Activated naive CD8-positive, alpha-beta T cell treated with anti-CD3 and anti-CD28 coated beads, Interleukin-2, amount 50 U/mL, for 24 hours (primary cell): ENCODE data around the gene CDH15.

Experiments
- ATAC-seq: fragments of 150-1000 bp; cut with Tn5 transposase; one replicate; pipeline ENCODE4 v1.10.0; 2021
- DNase-seq: peaks from one replicate; pipeline ENCODE4 v3.0.0; 2021
- H3K27ac Mint-ChIP-seq: one replicate; pipeline ENCODE4 v1.8.0; 2021; ENCODE audit warnings: mild to moderate bottlenecking, mixed read lengths
- H3K27me3 Mint-ChIP-seq: one replicate; pipeline ENCODE4 v1.8.0; 2021; ENCODE audit warnings: mixed read lengths
- H3K36me3 Mint-ChIP-seq: one replicate; pipeline ENCODE4 v1.8.0; 2021; ENCODE audit warnings: low read depth, mixed read lengths
- H3K4me1 Mint-ChIP-seq: one replicate; pipeline ENCODE4 v1.8.0; 2021; ENCODE audit warnings: mixed read lengths
- H3K4me3 Mint-ChIP-seq: one replicate; pipeline ENCODE4 v1.8.0; 2021; ENCODE audit warnings: mild to moderate bottlenecking, moderate library complexity, mixed read lengths
- H3K9me3 Mint-ChIP-seq: one replicate; pipeline ENCODE4 v1.8.0; 2021; ENCODE audit warnings: mixed read lengths

The CDH15 gene

GRCh38 chr16:89200850-89201411 is 29.4 kb downstream of the CDH15 start:
- peaks cover 2% of the 10 kb centered on the region for H3K36me3 Mint-ChIP-seq
- DNase-seq: no peak
- no peak overlapping the region for H3K27ac Mint-ChIP-seq
- H3K27me3 Mint-ChIP-seq: peaks cover 39% of the 10 kb centered on the region
- ATAC-seq: no peak
- H3K4me1 Mint-ChIP-seq: peaks cover 15% of the 10 kb centered on the region
- H3K9me3 Mint-ChIP-seq: no peaks in the 10 kb centered on the region
- H3K4me3 Mint-ChIP-seq: peak overlapping the region; percentile 11

DNA sequence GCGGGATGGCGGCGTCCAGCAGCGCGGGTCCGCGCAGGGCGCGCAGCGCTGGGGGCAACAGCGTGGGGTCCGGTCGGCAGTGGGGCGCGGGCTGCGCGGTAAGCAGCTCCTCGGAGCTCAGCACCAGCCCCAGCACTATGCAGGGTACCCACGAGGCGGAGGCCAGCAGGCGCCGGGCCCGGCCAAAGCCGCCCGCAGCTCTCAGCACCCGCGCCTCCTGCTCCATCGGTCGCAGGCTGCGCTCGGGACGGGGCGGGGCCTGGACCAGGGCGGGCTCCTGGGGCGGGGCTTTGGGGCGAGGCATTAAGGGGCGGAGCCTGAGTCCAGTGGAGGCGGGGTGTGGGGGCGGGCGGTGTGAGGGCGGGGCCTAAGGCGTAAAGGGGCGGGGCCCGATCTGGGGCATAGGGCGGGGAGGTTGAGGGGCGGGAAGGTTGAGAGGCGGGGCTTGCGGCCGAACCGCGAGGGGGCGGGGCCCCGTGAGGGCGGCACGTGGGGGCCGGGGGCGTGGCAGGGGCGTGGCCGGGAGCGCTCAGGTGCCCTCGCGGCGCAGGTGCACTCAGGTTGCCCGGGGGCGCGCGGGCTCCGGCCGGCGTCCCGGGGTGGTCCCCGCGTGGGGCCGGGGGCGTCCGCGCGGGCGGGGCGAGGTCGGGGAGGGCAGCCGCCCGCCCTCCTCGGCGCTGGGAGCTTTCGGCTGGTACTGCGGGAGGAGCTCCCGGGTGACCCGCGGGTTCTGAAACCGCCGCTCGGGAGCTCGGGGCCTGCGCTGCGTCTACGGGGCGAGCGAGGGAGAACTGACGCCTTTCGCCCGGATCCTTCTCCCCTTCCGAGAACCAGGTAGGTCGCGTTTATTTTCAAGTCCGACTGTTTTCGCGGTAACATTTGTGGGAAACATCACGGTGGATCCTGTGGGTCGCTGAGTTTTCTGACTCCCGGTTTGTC is 30.2 kb downstream of the CDH15 start:
- peak overlapping the region; percentile 60 for H3K4me3 Mint-ChIP-seq

GRCh38 chr16:89202422-89203215 is 31.1 kb downstream of the CDH15 start:
- ATAC-seq: no peak
- DNase-seq: no peak
- H3K4me3 Mint-ChIP-seq: peak overlapping the region; percentile 60
- H3K36me3 Mint-ChIP-seq: peaks cover 2% of the 10 kb centered on the region
- H3K4me1 Mint-ChIP-seq: peaks cover 15% of the 10 kb centered on the region
- H3K27ac Mint-ChIP-seq: no peak overlapping the region
- H3K9me3 Mint-ChIP-seq: no peaks in the 10 kb centered on the region
- peaks cover 46% of the 10 kb centered on the region for H3K27me3 Mint-ChIP-seq

More for the DNA sequence above, 30.2 kb downstream of the CDH15 start:
- H3K27ac Mint-ChIP-seq: no peak overlapping the region
- peaks cover 2% of the 10 kb centered on the region for H3K36me3 Mint-ChIP-seq
- ATAC-seq: peak; percentile 65
- DNase-seq: peak; percentile 82
- peaks cover 15% of the 10 kb centered on the region for H3K4me1 Mint-ChIP-seq
- H3K27me3 Mint-ChIP-seq: peaks cover 44% of the 10 kb centered on the region
- H3K9me3 Mint-ChIP-seq: no peaks in the 10 kb centered on the region

GRCh38 chr16:89207993-89208392 is 36.4 kb downstream of the CDH15 start:
- peaks cover 36% of the 10 kb centered on the region for H3K27me3 Mint-ChIP-seq
- no peak for ATAC-seq
- no peak for DNase-seq
- H3K4me3 Mint-ChIP-seq: no peak overlapping the region
- no peaks in the 10 kb centered on the region for H3K36me3 Mint-ChIP-seq
- H3K4me1 Mint-ChIP-seq: peaks cover 1% of the 10 kb centered on the region
- no peak overlapping the region for H3K27ac Mint-ChIP-seq
- H3K9me3 Mint-ChIP-seq: no peaks in the 10 kb centered on the region

- Mint-ChIP-seq H3K4me1 (no peaks in the 10 kb centered on the region), H3K27ac (no peak overlapping the region), H3K4me3 (no peak overlapping the region), H3K36me3 (no peaks in the 10 kb centered on the region), H3K27me3 (peaks cover 22% of the 10 kb centered on the region), H3K9me3 (no peaks in the 10 kb centered on the region)
- no peak for ATAC-seq
- DNase-seq: no peak
Measured at GRCh38 chr16:89209522-89210044, 38.0 kb downstream of the CDH15 start.

GRCh38 chr16:89210165-89210903 is 38.8 kb downstream of the CDH15 start:
- H3K4me3 Mint-ChIP-seq: no peak overlapping the region
- ATAC-seq (no peak), DNase-seq (no peak)
- peaks cover 19% of the 10 kb centered on the region for H3K27me3 Mint-ChIP-seq
- no peaks in the 10 kb centered on the region for H3K9me3 Mint-ChIP-seq
- H3K4me1 Mint-ChIP-seq: peaks cover 8% of the 10 kb centered on the region
- H3K36me3 Mint-ChIP-seq: no peaks in the 10 kb centered on the region
- no peak overlapping the region for H3K27ac Mint-ChIP-seq

- DNase-seq (no peak), ATAC-seq (no peak)
- no peak overlapping the region for H3K4me3 Mint-ChIP-seq
- H3K27ac Mint-ChIP-seq: no peak overlapping the region
- H3K9me3 Mint-ChIP-seq: no peaks in the 10 kb centered on the region
- no peaks in the 10 kb centered on the region for H3K36me3 Mint-ChIP-seq
- peaks cover 19% of the 10 kb centered on the region for H3K27me3 Mint-ChIP-seq
- peaks cover 11% of the 10 kb centered on the region for H3K4me1 Mint-ChIP-seq
Measured at GRCh38 chr16:89210904-89211515, 39.5 kb downstream of the CDH15 start.

DNA sequence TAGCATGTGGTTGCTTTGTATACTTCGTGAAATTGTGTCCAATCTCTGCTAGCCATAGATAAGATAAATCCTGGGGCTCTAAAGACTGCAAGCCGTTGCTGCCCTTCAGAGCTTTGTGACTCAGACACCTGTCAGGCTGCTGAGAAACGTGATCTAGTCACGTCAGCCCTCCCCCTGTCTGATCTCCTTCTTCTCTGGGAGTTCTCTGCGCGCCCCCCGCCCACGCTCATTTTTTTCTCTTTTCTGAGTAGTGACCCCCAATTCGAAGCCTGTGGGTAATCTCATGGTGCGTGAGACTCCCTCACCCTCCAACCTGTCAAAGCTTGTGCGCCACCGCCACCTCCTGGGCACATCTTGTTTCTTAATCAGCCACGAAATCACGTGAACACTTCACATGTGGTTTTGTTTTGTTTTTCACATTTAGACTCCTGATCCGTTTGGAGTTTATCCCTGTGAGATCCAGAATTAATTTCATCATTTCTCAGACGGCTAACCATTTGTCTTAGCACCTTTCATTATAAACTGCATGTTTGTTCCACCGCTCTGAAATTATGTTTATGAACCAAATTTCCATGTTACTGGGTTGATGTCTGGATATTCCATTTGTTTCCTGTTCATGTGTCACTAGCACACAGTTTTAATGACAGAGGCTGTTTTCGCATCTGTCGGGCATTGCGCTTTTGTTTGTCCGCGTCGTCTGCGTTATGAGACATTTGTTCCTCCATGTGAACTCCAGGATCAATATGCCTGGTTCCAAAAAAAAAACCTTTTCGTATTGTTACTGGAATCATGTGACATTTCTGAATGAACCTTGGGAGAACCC is 45.0 kb downstream of the CDH15 start:
- Mint-ChIP-seq H3K4me1 (peaks cover 27% of the 10 kb centered on the region), H3K36me3 (peaks cover 4% of the 10 kb centered on the region), H3K27me3 (no peaks in the 10 kb centered on the region), H3K4me3 (peak overlapping the region; percentile 85), H3K9me3 (no peaks in the 10 kb centered on the region), H3K27ac (peak overlapping the region; percentile 88)
- peak; percentile 79 for DNase-seq
- ATAC-seq: peak; percentile 77

- ATAC-seq (no peak), DNase-seq (no peak)
- H3K27ac Mint-ChIP-seq: peak overlapping the region; percentile 88
- peak overlapping the region; percentile 85 for H3K4me3 Mint-ChIP-seq
- H3K36me3 Mint-ChIP-seq: peaks cover 7% of the 10 kb centered on the region
- no peaks in the 10 kb centered on the region for H3K27me3 Mint-ChIP-seq
- H3K9me3 Mint-ChIP-seq: no peaks in the 10 kb centered on the region
- peaks cover 27% of the 10 kb centered on the region for H3K4me1 Mint-ChIP-seq
Measured at GRCh38 chr16:89217138-89217387, 45.5 kb downstream of the CDH15 start.

GRCh38 chr16:89217388-89218191 is 46.0 kb downstream of the CDH15 start, which contains the start of gene ZNF778:
ZNF778 (plus strand) TSS chr16:89217703; CDS start chr16:89221128, 3,425 bp downstream.
- H3K4me3 Mint-ChIP-seq: peak within 1 kb of the TSS; percentile 85
- H3K27me3 Mint-ChIP-seq: no peaks in the 10 kb centered on the region
- peak; percentile 83 for ATAC-seq
- no peaks in the 10 kb centered on the region for H3K9me3 Mint-ChIP-seq
- DNase-seq: peak; percentile 82
- H3K4me1 Mint-ChIP-seq: peaks cover 27% of the 10 kb centered on the region
- peak within 1 kb of the TSS; percentile 88 for H3K27ac Mint-ChIP-seq
- peaks cover 12% of the 10 kb centered on the region for H3K36me3 Mint-ChIP-seq

- no peak for DNase-seq
- Mint-ChIP-seq H3K27ac (no peak overlapping the region), H3K9me3 (no peaks in the 10 kb centered on the region), H3K36me3 (peaks cover 21% of the 10 kb centered on the region), H3K4me3 (peak overlapping the region; percentile 58), H3K4me1 (peaks cover 27% of the 10 kb centered on the region), H3K27me3 (no peaks in the 10 kb centered on the region)
- ATAC-seq: no peak
Measured at GRCh38 chr16:89219365-89219764, 47.8 kb downstream of the CDH15 start.

DNA sequence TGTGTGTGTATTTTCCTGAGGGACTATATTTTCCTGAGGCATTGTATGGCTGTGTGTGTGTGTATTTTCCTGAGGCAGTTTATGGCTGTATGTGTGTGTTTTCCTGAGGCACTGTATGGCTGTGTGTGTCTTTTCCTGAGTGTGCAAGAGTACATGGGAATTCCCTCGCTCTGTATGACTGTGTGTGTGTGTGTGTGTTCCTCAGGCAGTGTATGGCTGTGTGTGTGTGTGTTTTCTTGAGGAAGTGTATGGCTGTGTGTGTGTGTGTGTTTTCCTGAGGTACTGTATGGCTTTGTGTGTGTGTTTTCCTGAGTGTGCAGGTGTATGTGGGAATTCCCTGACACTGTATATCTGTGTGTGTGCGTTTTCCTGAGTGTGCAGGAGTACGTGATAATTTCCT is 50.1 kb downstream of the CDH15 start:
- Mint-ChIP-seq H3K27me3 (no peaks in the 10 kb centered on the region), H3K4me1 (peaks cover 14% of the 10 kb centered on the region), H3K36me3 (peaks cover 38% of the 10 kb centered on the region), H3K27ac (no peak overlapping the region), H3K4me3 (no peak overlapping the region), H3K9me3 (peaks cover 2% of the 10 kb centered on the region)
- no peak for DNase-seq
- ATAC-seq: no peak
